ENCODE measurements around the gene KIF23. TPM values are rescaled to one million over a fixed set of nuclear protein-coding genes. Genes with fewer than 3 reads are reported as not detected.

KIF23 gene
- total RNA-seq, 1 donor from 2014 or later = 19.7 TPM

GRCh38 chr15:69462493-69463181 lies 48.5 kb downstream of the KIF23 start:
- peak; percentile 94 for DNase-seq (ENCODE audit: extremely low read depth, low read depth, low spot score)

GRCh38 chr15:69463182-69463756 lies 49.1 kb downstream of the KIF23 start:
- no peak for DNase-seq (ENCODE audit: extremely low read depth, low read depth, low spot score)

- DNase-seq (ENCODE audit: extremely low read depth, low read depth, low spot score) = no peak
Measured at GRCh38 chr15:69465253-69465652, 51.1 kb downstream of the KIF23 start.

- DNase-seq (ENCODE audit: extremely low read depth, low read depth, low spot score) = no peak
Measured at GRCh38 chr15:69466733-69467132, 52.6 kb downstream of the KIF23 start.

GRCh38 chr15:69467636-69468035 lies 53.5 kb downstream of the KIF23 start:
- DNase-seq (ENCODE audit: extremely low read depth, low read depth, low spot score) = no peak

GRCh38 chr15:69468241-69469121 lies 54.3 kb downstream of the KIF23 start:
- no peak for DNase-seq (ENCODE audit: extremely low read depth, low read depth, low spot score)

GRCh38 chr15:69469467-69470201 lies 55.5 kb downstream of the KIF23 start:
- no peak for DNase-seq (ENCODE audit: extremely low read depth, low read depth, low spot score)

GRCh38 chr15:69472046-69472445 lies 57.9 kb downstream of the KIF23 start:
- no peak for DNase-seq (ENCODE audit: extremely low read depth, low read depth, low spot score)

GRCh38 chr15:69472562-69472961 lies 58.4 kb downstream of the KIF23 start:
- no peak for DNase-seq (ENCODE audit: extremely low read depth, low read depth, low spot score)

GRCh38 chr15:69474291-69474690 lies 60.1 kb downstream of the KIF23 start:
- DNase-seq (ENCODE audit: extremely low read depth, low read depth, low spot score) = no peak

GRCh38 chr15:69474846-69475455 lies 60.8 kb downstream of the KIF23 start:
- no peak for DNase-seq (ENCODE audit: extremely low read depth, low read depth, low spot score)

- DNase-seq (ENCODE audit: extremely low read depth, low read depth, low spot score) = no peak
Measured at GRCh38 chr15:69475769-69476358, 61.7 kb downstream of the KIF23 start.

GRCh38 chr15:69476704-69477473 lies 62.7 kb downstream of the KIF23 start:
- no peak for DNase-seq (ENCODE audit: extremely low read depth, low read depth, low spot score)

- no peak for DNase-seq (ENCODE audit: extremely low read depth, low read depth, low spot score)
Measured at GRCh38 chr15:69478259-69478781, 64.2 kb downstream of the KIF23 start.

GRCh38 chr15:69479081-69479480 lies 64.9 kb downstream of the KIF23 start:
- DNase-seq (ENCODE audit: extremely low read depth, low read depth, low spot score) = no peak

GRCh38 chr15:69479971-69480370 lies 65.8 kb downstream of the KIF23 start:
- no peak for DNase-seq (ENCODE audit: extremely low read depth, low read depth, low spot score)

GRCh38 chr15:69480932-69481331 lies 66.8 kb downstream of the KIF23 start:
- DNase-seq (ENCODE audit: extremely low read depth, low read depth, low spot score) = no peak

GRCh38 chr15:69482686-69483256 lies 68.6 kb downstream of the KIF23 start:
- DNase-seq (ENCODE audit: extremely low read depth, low read depth, low spot score) = no peak

GRCh38 chr15:69484837-69485236 lies 70.7 kb downstream of the KIF23 start:
- no peak for DNase-seq (ENCODE audit: extremely low read depth, low read depth, low spot score)

Measured in glomerular endothelial cell (primary cell).